Body of pancreas (tissue), 4 donors: ENCODE data around the gene ARHGAP18. TPM values are rescaled to one million over a fixed set of nuclear protein-coding genes. Genes with fewer than 3 reads are reported as not detected.

Experiments
- ATAC-seq: fragments of 150-250 bp; one replicate; pipeline ENCODE4 v1.9.1; 2016
- DNase-seq, 4 donors: peaks; one replicate each; pipeline ENCODE4 v3.0.0-alpha.2; 2019
- H3K27ac ChIP-seq, 4 donors: fragments of 200-600 bp; sonication (generic); 1 replicate in 3 of 4; 2 replicates in 1 of 4; pipeline versions ENCODE4 v1.5.1 to v1.6.1; 2016 to 2019; ENCODE audit warnings: mild to moderate bottlenecking in 1 of 4, mixed read lengths in 1 of 4, moderate library complexity in 1 of 4
- H3K27me3 ChIP-seq, 2 donors: fragments of 200-600 bp; sonication (generic); one replicate each; pipeline ENCODE4 v1.6.0; 2016; ENCODE audit warnings: mild to moderate bottlenecking in 1 of 2
- H3K36me3 ChIP-seq, 2 donors: fragments of 200-600 bp; sonication (generic); replicated peaks in 1 of 2; 2 replicates each; pipeline ENCODE4 v1.5.1; 2016; ENCODE audit warnings: low read depth in 2 of 2; ENCODE audit not compliant: insufficient read depth in 1 of 2
- H3K4me1 ChIP-seq: fragments of 200-600 bp; sonication (generic); one replicate; pipeline ENCODE4 v1.6.0; 2016
- H3K4me3 ChIP-seq, 2 donors: fragments of 200-600 bp; sonication (generic); 1 replicate in 1 of 2; 2 replicates in 1 of 2; pipeline ENCODE4 v1.5.1; 2016 to 2019
- H3K9me3 ChIP-seq, 3 donors: fragments of 200-600 bp; sonication (generic); 1 replicate in 2 of 3; 2 replicates in 1 of 3; pipeline ENCODE4 v1.5.1; 2016
- CTCF ChIP-seq, 7 experiments: fragments of 450-650 bp in 4 of 7; fragments of 200-600 bp in 3 of 7; sonication (generic) in 3 of 7; IDR thresholded peaks; one replicate each; pipeline ENCODE4 v1.5.1; 2016 to 2019; ENCODE audit warnings: antibody characterized with exemption in 7 of 7
- POLR2A ChIP-seq, 3 donors: fragments of 450-650 bp; IDR thresholded peaks; one replicate each; pipeline ENCODE4 v1.6.1; 2016; ENCODE audit warnings: antibody characterized with exemption in 3 of 3, mild to moderate bottlenecking in 2 of 3
- WGBS, 2 donors: methylation state at CpG; one replicate each; pipeline ENCODE4 v1.1.5; 2017; 5-methylcytosine and 5-hydroxymethylcytosine counted together
- intact Hi-C: fragments of 100-400 bp; cut with DNase I; formaldehyde crosslinking; loops from one replicate; pipeline ENCODE4 v1.15.1; 2023
- total RNA-seq, 2 donors: library from RNA; depleted of rRNA; stranded (reverse); fragments of >200 nt; gene quantifications; one replicate each; pipeline ENCODE4 v1.1.0, GENCODE V29; 2016

Gene ARHGAP18
- total RNA-seq, 2 donors from 2014 or later, result 16.2 to 30.6 TPM

DNA sequence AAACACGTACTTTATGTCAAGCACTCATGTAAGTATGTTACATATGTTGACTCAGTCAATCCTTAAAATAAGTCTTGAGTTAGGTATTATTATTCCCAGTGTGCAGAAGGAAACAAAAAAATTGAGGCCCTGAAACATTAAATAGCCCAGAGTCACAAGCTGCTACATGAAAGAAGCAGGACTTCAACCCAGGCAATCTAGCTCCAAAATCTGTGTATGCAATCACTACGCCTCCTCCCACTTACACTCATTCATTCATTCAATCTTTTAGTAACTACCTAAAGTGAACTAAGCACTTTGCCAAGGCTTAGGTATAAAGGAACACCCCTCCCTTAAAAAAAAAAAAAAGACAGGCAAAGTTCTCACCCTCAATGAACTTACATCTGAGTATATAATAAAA lies 9.3 kb downstream of the ARHGAP18 start:
- Histone ChIP-seq H3K9me3 (no peaks in the 10 kb centered on the region), H3K4me1 (peaks cover 76% of the 10 kb centered on the region), H3K36me3 (no peaks in the 10 kb centered on the region), H3K27ac (no peak overlapping the region), H3K4me3 (no peak overlapping the region), H3K27me3 (no peaks in the 10 kb centered on the region)
- no peak for TF ChIP-seq CTCF (IDR thresholded peaks at IDR 0.05)
- no peak for TF ChIP-seq POLR2A (IDR thresholded peaks at IDR 0.05)
- DNase-seq (no peak), ATAC-seq (no peak)
- intact Hi-C loops, result no loop called here
- 75 to 77% methylated on average over 2 of the region's 2 CpGs for WGBS, 2 donors

GRCh38 chr6:129699659-129700058 lies 10.3 kb downstream of the ARHGAP18 start:
- Histone ChIP-seq H3K9me3 (no peaks in the 10 kb centered on the region), H3K4me3 (no peak overlapping the region), H3K27me3 (no peaks in the 10 kb centered on the region), H3K27ac (peak overlapping the region in 1 of 4 donors; percentile 13), H3K36me3 (no peaks in the 10 kb centered on the region), H3K4me1 (peaks cover 77% of the 10 kb centered on the region)
- TF ChIP-seq CTCF (IDR thresholded peaks at IDR 0.05), result no peak
- no peak for TF ChIP-seq POLR2A (IDR thresholded peaks at IDR 0.05)
- ATAC-seq (no peak), DNase-seq (no peak)
- 91 to 97% methylated on average over 2 of the region's 2 CpGs for WGBS, 2 donors
- intact Hi-C loops, result no loop called here

- ATAC-seq, result no peak
Measured at GRCh38 chr6:129698430-129698829, 11.5 kb downstream of the ARHGAP18 start.

DNA sequence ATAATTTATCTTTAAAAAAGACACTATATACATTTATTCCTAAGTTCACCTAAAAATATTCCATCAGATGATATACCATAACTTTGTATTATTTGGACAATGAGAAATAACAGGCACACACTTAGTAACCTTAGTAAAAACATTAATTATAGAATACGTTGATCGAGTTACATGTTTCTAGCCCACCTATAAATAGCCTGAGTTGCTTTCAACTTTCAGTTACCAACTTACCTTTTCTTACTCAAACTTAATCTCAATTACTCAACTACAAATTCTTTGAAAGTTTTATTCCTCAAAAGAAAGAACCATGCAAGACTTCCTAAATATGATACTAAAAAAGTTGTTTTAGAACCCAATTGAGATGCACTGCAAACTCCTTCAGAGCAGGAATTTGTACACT lies 12.2 kb downstream of the ARHGAP18 start:
- peaks cover 81% of the 10 kb centered on the region for H3K4me1 ChIP-seq
- ATAC-seq (no peak), DNase-seq (no peak)
- WGBS, 2 donors, result 74 to 78% methylated on average over 2 of the region's 2 CpGs
- H3K36me3 ChIP-seq, result no peaks in the 10 kb centered on the region
- no peaks in the 10 kb centered on the region for H3K9me3 ChIP-seq
- H3K4me3 ChIP-seq, result no peak overlapping the region
- TF ChIP-seq POLR2A (IDR thresholded peaks at IDR 0.05), result no peak
- no peak for TF ChIP-seq CTCF (IDR thresholded peaks at IDR 0.05)
- H3K27ac ChIP-seq, result no peak overlapping the region
- no peaks in the 10 kb centered on the region for H3K27me3 ChIP-seq
- intact Hi-C loops, result no loop called here

More at GRCh38 chr6:129698430-129698829, 11.5 kb downstream of the ARHGAP18 start:
- intact Hi-C loops, result no loop called here
- Histone ChIP-seq H3K27me3 (no peaks in the 10 kb centered on the region), H3K9me3 (no peaks in the 10 kb centered on the region), H3K36me3 (no peaks in the 10 kb centered on the region), H3K4me1 (peaks cover 82% of the 10 kb centered on the region), H3K27ac (no peak overlapping the region), H3K4me3 (no peak overlapping the region)
- 89 to 96% methylated on average over 9 of the region's 9 CpGs for WGBS, 2 donors
- no peak for DNase-seq
- TF ChIP-seq CTCF (IDR thresholded peaks at IDR 0.05) (no peak), POLR2A (IDR thresholded peaks at IDR 0.05) (no peak)

DNA sequence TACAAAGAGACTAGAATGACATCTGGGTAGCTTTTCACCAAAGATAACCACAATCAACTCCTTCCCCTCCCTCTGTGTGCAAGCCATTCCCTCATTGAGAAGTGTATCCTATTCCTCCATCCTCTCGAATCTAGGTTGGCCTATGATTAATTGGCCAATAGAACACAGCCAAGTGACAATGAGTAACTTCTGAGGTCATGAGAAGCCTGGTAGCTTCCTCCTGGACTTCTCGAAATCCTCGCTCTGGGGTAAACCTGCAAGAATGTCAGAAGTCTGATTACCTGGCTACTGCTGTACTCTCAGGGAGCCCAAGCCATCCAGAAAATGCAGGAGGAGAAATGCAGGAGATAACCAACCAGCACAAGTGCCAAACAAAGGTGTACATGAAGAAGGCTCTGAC lies 13.1 kb downstream of the ARHGAP18 start:
- WGBS, 2 donors, result 39 to 46% methylated on average over 3 of the region's 3 CpGs
- DNase-seq (no peak), ATAC-seq (peak; percentile 27)
- Histone ChIP-seq H3K9me3 (no peaks in the 10 kb centered on the region), H3K27ac (peak overlapping the region in 2 of 4 donors; percentile 2 to 40), H3K4me3 (no peak overlapping the region), H3K27me3 (no peaks in the 10 kb centered on the region), H3K4me1 (peaks cover 77% of the 10 kb centered on the region), H3K36me3 (no peaks in the 10 kb centered on the region)
- intact Hi-C loops, result no loop called here
- TF ChIP-seq POLR2A (IDR thresholded peaks at IDR 0.05) (no peak), CTCF (IDR thresholded peaks at IDR 0.05) (no peak)
